ENCODE results near the gene AREL1. TPM values are rescaled to one million over a fixed set of nuclear protein-coding genes. Genes with fewer than 3 reads are reported as not detected.

Gene AREL1
- total RNA-seq, 1 donor from 2014 or later, result 16.6 TPM

GRCh38 chr14:74685921-74686678, 26.8 kb downstream of the AREL1 start:
- DNase-seq (ENCODE audit: low read depth), result peak; percentile 15
- no peak overlapping the region for H3K4me3 ChIP-seq (ENCODE audit: low read depth, low read length)
- peaks cover 6% of the 10 kb centered on the region for H3K36me3 ChIP-seq (ENCODE audit: control insufficient read depth, insufficient read depth, low read length)
- H3K27me3 ChIP-seq (ENCODE audit: control insufficient read depth, insufficient read depth, low read length), result no peaks in the 10 kb centered on the region
- TF ChIP-seq, protein P1, sequence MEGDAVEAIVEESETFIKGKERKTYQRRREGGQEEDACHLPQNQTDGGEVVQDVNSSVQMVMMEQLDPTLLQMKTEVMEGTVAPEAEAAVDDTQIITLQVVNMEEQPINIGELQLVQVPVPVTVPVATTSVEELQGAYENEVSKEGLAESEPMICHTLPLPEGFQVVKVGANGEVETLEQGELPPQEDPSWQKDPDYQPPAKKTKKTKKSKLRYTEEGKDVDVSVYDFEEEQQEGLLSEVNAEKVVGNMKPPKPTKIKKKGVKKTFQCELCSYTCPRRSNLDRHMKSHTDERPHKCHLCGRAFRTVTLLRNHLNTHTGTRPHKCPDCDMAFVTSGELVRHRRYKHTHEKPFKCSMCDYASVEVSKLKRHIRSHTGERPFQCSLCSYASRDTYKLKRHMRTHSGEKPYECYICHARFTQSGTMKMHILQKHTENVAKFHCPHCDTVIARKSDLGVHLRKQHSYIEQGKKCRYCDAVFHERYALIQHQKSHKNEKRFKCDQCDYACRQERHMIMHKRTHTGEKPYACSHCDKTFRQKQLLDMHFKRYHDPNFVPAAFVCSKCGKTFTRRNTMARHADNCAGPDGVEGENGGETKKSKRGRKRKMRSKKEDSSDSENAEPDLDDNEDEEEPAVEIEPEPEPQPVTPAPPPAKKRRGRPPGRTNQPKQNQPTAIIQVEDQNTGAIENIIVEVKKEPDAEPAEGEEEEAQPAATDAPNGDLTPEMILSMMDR (IDR thresholded peaks at IDR 0.05; ENCODE audit: insufficient read depth, low read length, severe bottlenecking), result no peak
- no peak for FAIRE-seq

- peaks cover 6% of the 10 kb centered on the region for H3K36me3 ChIP-seq (ENCODE audit: control insufficient read depth, insufficient read depth, low read length)
- no peak overlapping the region for H3K4me3 ChIP-seq (ENCODE audit: low read depth, low read length)
- DNase-seq (ENCODE audit: low read depth) (no peak), FAIRE-seq (no peak)
- TF ChIP-seq, protein P1 (IDR thresholded peaks at IDR 0.05; ENCODE audit: insufficient read depth, low read length, severe bottlenecking), result no peak
- no peaks in the 10 kb centered on the region for H3K27me3 ChIP-seq (ENCODE audit: control insufficient read depth, insufficient read depth, low read length)
These were observed 27.8 kb downstream of the AREL1 start for GRCh38 chr14:74685056-74685455.

DNA sequence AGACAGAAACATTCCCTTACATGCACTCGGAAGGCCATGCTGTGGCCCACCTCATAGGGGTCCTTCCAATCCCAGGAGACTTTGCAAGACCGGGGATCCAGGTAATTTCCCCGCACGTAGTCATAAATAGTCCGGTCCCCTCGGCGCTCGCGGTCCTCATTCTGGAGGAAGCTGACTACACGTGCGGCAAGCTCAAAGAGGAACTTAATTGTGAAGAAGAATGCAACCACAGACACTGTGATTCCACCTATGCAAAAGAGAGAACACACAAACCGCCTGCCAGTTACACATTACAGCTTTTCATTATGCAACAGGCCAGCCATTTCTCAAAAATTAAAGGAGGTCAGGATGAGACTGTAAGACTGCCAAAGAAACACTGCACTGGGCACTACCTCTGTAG, 28.4 kb downstream of the AREL1 start:
- no peak for DNase-seq (ENCODE audit: low read depth)
- Histone ChIP-seq H3K4me3 (ENCODE audit: low read depth, low read length) (no peak overlapping the region), H3K27me3 (ENCODE audit: control insufficient read depth, insufficient read depth, low read length) (no peaks in the 10 kb centered on the region), H3K36me3 (ENCODE audit: control insufficient read depth, insufficient read depth, low read length) (peaks cover 5% of the 10 kb centered on the region)
- TF ChIP-seq, protein P1 (IDR thresholded peaks at IDR 0.05; ENCODE audit: insufficient read depth, low read length, severe bottlenecking), result no peak
- no peak for FAIRE-seq

- H3K36me3 ChIP-seq (ENCODE audit: control insufficient read depth, insufficient read depth, low read length), result peaks cover 5% of the 10 kb centered on the region
- no peak for FAIRE-seq
These were observed 29.5 kb downstream of the AREL1 start for GRCh38 chr14:74683406-74683805.

DNA sequence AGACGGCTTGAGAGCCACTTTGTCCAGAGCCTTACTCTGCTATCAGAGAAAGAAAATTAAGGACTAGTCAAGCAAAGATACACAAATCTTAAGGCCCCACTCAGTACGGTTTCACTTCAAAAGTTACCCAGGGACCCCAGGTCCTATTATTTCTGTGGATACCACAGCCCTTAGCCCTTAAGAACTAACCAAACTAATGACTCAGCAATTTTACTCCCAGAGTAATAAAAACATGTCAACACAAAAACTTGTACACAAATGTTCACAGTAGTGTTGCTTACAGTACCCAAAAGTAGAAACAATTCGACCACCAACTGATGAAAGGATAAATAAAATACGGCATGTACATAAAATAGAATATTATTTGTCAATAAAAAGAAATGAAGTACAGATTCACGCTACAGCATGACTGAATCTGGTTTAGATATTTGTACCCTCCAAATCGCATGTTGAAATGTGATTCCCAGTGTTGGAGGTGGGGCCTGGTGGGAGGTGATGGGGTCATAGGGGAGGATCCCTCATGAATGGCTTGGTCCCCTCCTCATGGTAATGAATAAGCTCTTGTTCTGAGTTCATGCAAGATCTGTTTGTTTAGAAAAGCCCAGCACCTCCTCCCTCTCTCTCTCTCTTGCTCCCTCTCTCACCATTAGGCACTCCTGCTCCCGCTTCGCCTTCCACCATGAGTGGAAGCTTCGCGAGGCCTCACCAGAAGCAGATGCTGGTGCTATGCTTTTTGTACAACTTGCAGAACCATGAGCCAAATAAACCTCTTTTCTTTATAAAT, 30.5 kb downstream of the AREL1 start:
- TF ChIP-seq, protein P1 (IDR thresholded peaks at IDR 0.05; ENCODE audit: insufficient read depth, low read length, severe bottlenecking), result no peak
- no peak for FAIRE-seq

More at GRCh38 chr14:74683406-74683805, 29.5 kb downstream of the AREL1 start:
- no peak for DNase-seq (ENCODE audit: low read depth)
- no peak overlapping the region for H3K4me3 ChIP-seq (ENCODE audit: low read depth, low read length)
- TF ChIP-seq, protein P1 (IDR thresholded peaks at IDR 0.05; ENCODE audit: insufficient read depth, low read length, severe bottlenecking), result no peak
- H3K27me3 ChIP-seq (ENCODE audit: control insufficient read depth, insufficient read depth, low read length), result no peaks in the 10 kb centered on the region

More for the DNA sequence above, 30.5 kb downstream of the AREL1 start:
- Histone ChIP-seq H3K36me3 (ENCODE audit: control insufficient read depth, insufficient read depth, low read length) (peaks cover 5% of the 10 kb centered on the region), H3K4me3 (ENCODE audit: low read depth, low read length) (no peak overlapping the region), H3K27me3 (ENCODE audit: control insufficient read depth, insufficient read depth, low read length) (no peaks in the 10 kb centered on the region)
- DNase-seq (ENCODE audit: low read depth), result no peak

All from bronchial epithelial cell (primary cell).